ENCODE data around the gene TMEM151B.
"Not testable (repeated sequence)": the region's sequence is repeated elsewhere in the genome, so short reads cannot be mapped to it uniquely, and the experiment has no call there.

TMEM151B gene

GRCh38 chr6:44327760-44328159 lies 57.5 kb downstream of the TMEM151B start:
- no peaks in the 10 kb centered on the region for H3K4me1 ChIP-seq (ENCODE audit: control insufficient read depth, insufficient read depth, low read length)
- no peak overlapping the region for H3K9ac ChIP-seq (ENCODE audit: low read length in 2 of 2)
- H3K36me3 ChIP-seq (ENCODE audit: control insufficient read depth in 2 of 2, insufficient read depth in 2 of 2, low read length in 2 of 2), result no peaks in the 10 kb centered on the region
- H3K27ac ChIP-seq (ENCODE audit: low read length), result no peak overlapping the region
- no peaks in the 10 kb centered on the region for H3K9me3 ChIP-seq (ENCODE audit: control insufficient read depth in 2 of 2, low read length in 2 of 2)
- peaks cover 0 to 9% of the 10 kb centered on the region in 2 donors for H3K27me3 ChIP-seq (ENCODE audit: control insufficient read depth in 1 of 2, insufficient read depth in 2 of 2, low read length in 2 of 2)
- H3K4me3 ChIP-seq (ENCODE audit: low read length in 2 of 2), result no peak overlapping the region

GRCh38 chr6:44328203-44328602 lies 58.0 kb downstream of the TMEM151B start:
- H3K9ac ChIP-seq (ENCODE audit: low read length in 2 of 2); H3K4me1 ChIP-seq (ENCODE audit: control insufficient read depth, insufficient read depth, low read length); H3K36me3 ChIP-seq (ENCODE audit: control insufficient read depth in 2 of 2, insufficient read depth in 2 of 2, low read length in 2 of 2); H3K9me3 ChIP-seq (ENCODE audit: control insufficient read depth in 2 of 2, low read length in 2 of 2); H3K27ac ChIP-seq (ENCODE audit: low read length); H3K4me3 ChIP-seq (ENCODE audit: low read length in 2 of 2); H3K27me3 ChIP-seq (ENCODE audit: control insufficient read depth in 1 of 2, insufficient read depth in 2 of 2, low read length in 2 of 2): not testable (repeated sequence)

GRCh38 chr6:44329858-44330257 lies 59.6 kb downstream of the TMEM151B start:
- Histone ChIP-seq H3K9ac (ENCODE audit: low read length in 2 of 2) (no peak overlapping the region), H3K4me3 (ENCODE audit: low read length in 2 of 2) (no peak overlapping the region), H3K27me3 (ENCODE audit: control insufficient read depth in 1 of 2, insufficient read depth in 2 of 2, low read length in 2 of 2) (peaks cover 0 to 14% of the 10 kb centered on the region in 2 donors), H3K4me1 (ENCODE audit: control insufficient read depth, insufficient read depth, low read length) (no peaks in the 10 kb centered on the region), H3K36me3 (ENCODE audit: control insufficient read depth in 2 of 2, insufficient read depth in 2 of 2, low read length in 2 of 2) (no peaks in the 10 kb centered on the region), H3K9me3 (ENCODE audit: control insufficient read depth in 2 of 2, low read length in 2 of 2) (no peaks in the 10 kb centered on the region), H3K27ac (ENCODE audit: low read length) (no peak overlapping the region)

- H3K27ac ChIP-seq (ENCODE audit: low read length), result no peak overlapping the region
- H3K4me3 ChIP-seq (ENCODE audit: low read length in 2 of 2), result no peak overlapping the region
- no peaks in the 10 kb centered on the region for H3K9me3 ChIP-seq (ENCODE audit: control insufficient read depth in 2 of 2, low read length in 2 of 2)
- peaks cover 0 to 19% of the 10 kb centered on the region in 2 donors for H3K27me3 ChIP-seq (ENCODE audit: control insufficient read depth in 1 of 2, insufficient read depth in 2 of 2, low read length in 2 of 2)
- no peak overlapping the region for H3K9ac ChIP-seq (ENCODE audit: low read length in 2 of 2)
- H3K36me3 ChIP-seq (ENCODE audit: control insufficient read depth in 2 of 2, insufficient read depth in 2 of 2, low read length in 2 of 2), result no peaks in the 10 kb centered on the region
- H3K4me1 ChIP-seq (ENCODE audit: control insufficient read depth, insufficient read depth, low read length), result no peaks in the 10 kb centered on the region
Measured at GRCh38 chr6:44332585-44332984, 62.3 kb downstream of the TMEM151B start.

GRCh38 chr6:44333273-44333919 lies 63.1 kb downstream of the TMEM151B start:
- H3K4me1 ChIP-seq (ENCODE audit: control insufficient read depth, insufficient read depth, low read length), result no peaks in the 10 kb centered on the region
- peaks cover 0 to 19% of the 10 kb centered on the region in 2 donors for H3K27me3 ChIP-seq (ENCODE audit: control insufficient read depth in 1 of 2, insufficient read depth in 2 of 2, low read length in 2 of 2)
- H3K9ac ChIP-seq (ENCODE audit: low read length in 2 of 2), result no peak overlapping the region

GRCh38 chr6:44333942-44334341 lies 63.7 kb downstream of the TMEM151B start:
- Histone ChIP-seq H3K9ac (ENCODE audit: low read length in 2 of 2) (no peak overlapping the region), H3K9me3 (ENCODE audit: control insufficient read depth in 2 of 2, low read length in 2 of 2) (no peaks in the 10 kb centered on the region), H3K27me3 (ENCODE audit: control insufficient read depth in 1 of 2, insufficient read depth in 2 of 2, low read length in 2 of 2) (peaks cover 0 to 19% of the 10 kb centered on the region in 2 donors), H3K27ac (ENCODE audit: low read length) (no peak overlapping the region), H3K4me3 (ENCODE audit: low read length in 2 of 2) (no peak overlapping the region), H3K36me3 (ENCODE audit: control insufficient read depth in 2 of 2, insufficient read depth in 2 of 2, low read length in 2 of 2) (no peaks in the 10 kb centered on the region), H3K4me1 (ENCODE audit: control insufficient read depth, insufficient read depth, low read length) (no peaks in the 10 kb centered on the region)

More at GRCh38 chr6:44333273-44333919, 63.1 kb downstream of the TMEM151B start:
- Histone ChIP-seq H3K36me3 (ENCODE audit: control insufficient read depth in 2 of 2, insufficient read depth in 2 of 2, low read length in 2 of 2) (no peaks in the 10 kb centered on the region), H3K27ac (ENCODE audit: low read length) (no peak overlapping the region), H3K4me3 (ENCODE audit: low read length in 2 of 2) (no peak overlapping the region), H3K9me3 (ENCODE audit: control insufficient read depth in 2 of 2, low read length in 2 of 2) (no peaks in the 10 kb centered on the region)

GRCh38 chr6:44335631-44336030 lies 65.4 kb downstream of the TMEM151B start:
- Histone ChIP-seq H3K4me3 (ENCODE audit: low read length in 2 of 2) (no peak overlapping the region), H3K36me3 (ENCODE audit: control insufficient read depth in 2 of 2, insufficient read depth in 2 of 2, low read length in 2 of 2) (no peaks in the 10 kb centered on the region), H3K4me1 (ENCODE audit: control insufficient read depth, insufficient read depth, low read length) (no peaks in the 10 kb centered on the region), H3K9ac (ENCODE audit: low read length in 2 of 2) (no peak overlapping the region), H3K9me3 (ENCODE audit: control insufficient read depth in 2 of 2, low read length in 2 of 2) (no peaks in the 10 kb centered on the region), H3K27me3 (ENCODE audit: control insufficient read depth in 1 of 2, insufficient read depth in 2 of 2, low read length in 2 of 2) (peaks cover 0 to 14% of the 10 kb centered on the region in 2 donors), H3K27ac (ENCODE audit: low read length) (no peak overlapping the region)

GRCh38 chr6:44338228-44339122 lies 68.2 kb downstream of the TMEM151B start:
- H3K27me3 ChIP-seq (ENCODE audit: control insufficient read depth in 1 of 2, insufficient read depth in 2 of 2, low read length in 2 of 2), result peaks cover 15 to 23% of the 10 kb centered on the region in 2 donors
- H3K4me3 ChIP-seq (ENCODE audit: low read length in 2 of 2), result no peak overlapping the region
- H3K27ac ChIP-seq (ENCODE audit: low read length), result no peak overlapping the region
- no peaks in the 10 kb centered on the region for H3K9me3 ChIP-seq (ENCODE audit: control insufficient read depth in 2 of 2, low read length in 2 of 2)
- H3K9ac ChIP-seq (ENCODE audit: low read length in 2 of 2), result no peak overlapping the region
- peaks cover 3% of the 10 kb centered on the region for H3K4me1 ChIP-seq (ENCODE audit: control insufficient read depth, insufficient read depth, low read length)
- no peaks in the 10 kb centered on the region for H3K36me3 ChIP-seq (ENCODE audit: control insufficient read depth in 2 of 2, insufficient read depth in 2 of 2, low read length in 2 of 2)

GRCh38 chr6:44339301-44339700 lies 69.1 kb downstream of the TMEM151B start:
- H3K27ac ChIP-seq (ENCODE audit: low read length), result no peak overlapping the region
- H3K27me3 ChIP-seq (ENCODE audit: control insufficient read depth in 1 of 2, insufficient read depth in 2 of 2, low read length in 2 of 2), result peaks cover 19 to 24% of the 10 kb centered on the region in 2 donors
- no peak overlapping the region for H3K4me3 ChIP-seq (ENCODE audit: low read length in 2 of 2)
- peaks cover 3% of the 10 kb centered on the region for H3K4me1 ChIP-seq (ENCODE audit: control insufficient read depth, insufficient read depth, low read length)
- H3K36me3 ChIP-seq (ENCODE audit: control insufficient read depth in 2 of 2, insufficient read depth in 2 of 2, low read length in 2 of 2), result no peaks in the 10 kb centered on the region
- no peaks in the 10 kb centered on the region for H3K9me3 ChIP-seq (ENCODE audit: control insufficient read depth in 2 of 2, low read length in 2 of 2)
- H3K9ac ChIP-seq (ENCODE audit: low read length in 2 of 2), result no peak overlapping the region

GRCh38 chr6:44339763-44340625 lies 69.7 kb downstream of the TMEM151B start:
- no peak overlapping the region for H3K27ac ChIP-seq (ENCODE audit: low read length)
- H3K9ac ChIP-seq (ENCODE audit: low read length in 2 of 2), result no peak overlapping the region

More at GRCh38 chr6:44339763-44340625, 69.7 kb downstream of the TMEM151B start:
- Histone ChIP-seq H3K9me3 (ENCODE audit: control insufficient read depth in 2 of 2, low read length in 2 of 2) (no peaks in the 10 kb centered on the region), H3K27me3 (ENCODE audit: control insufficient read depth in 1 of 2, insufficient read depth in 2 of 2, low read length in 2 of 2) (peaks cover 19 to 21% of the 10 kb centered on the region in 2 donors), H3K4me3 (ENCODE audit: low read length in 2 of 2) (no peak overlapping the region), H3K4me1 (ENCODE audit: control insufficient read depth, insufficient read depth, low read length) (peaks cover 3% of the 10 kb centered on the region), H3K36me3 (ENCODE audit: control insufficient read depth in 2 of 2, insufficient read depth in 2 of 2, low read length in 2 of 2) (no peaks in the 10 kb centered on the region)

Measured in stomach smooth muscle (tissue), 2 donors.